ENCODE data around the gene PACSIN2.

Gene PACSIN2

DNA sequence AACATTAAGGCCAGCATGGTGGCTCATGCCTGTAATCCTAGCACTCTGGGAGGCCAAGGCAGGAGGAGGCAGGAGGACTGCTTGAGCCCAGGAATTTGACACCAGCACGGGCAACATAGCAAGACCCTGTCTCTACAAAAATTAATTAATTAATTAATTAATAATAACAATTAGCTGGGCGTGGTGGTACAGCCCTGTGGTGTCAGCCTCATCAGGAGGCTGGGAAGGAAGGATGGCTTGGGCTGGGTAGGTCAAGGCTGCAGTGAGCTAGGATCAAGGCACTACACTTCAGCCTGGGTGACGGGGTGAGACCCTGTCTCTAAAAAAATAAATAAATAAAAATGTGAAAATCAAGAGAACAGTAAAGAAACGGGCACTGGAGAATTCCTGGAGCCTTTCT, 159.2 kb downstream of the PACSIN2 start:
- DNase-seq = no peak

DNA sequence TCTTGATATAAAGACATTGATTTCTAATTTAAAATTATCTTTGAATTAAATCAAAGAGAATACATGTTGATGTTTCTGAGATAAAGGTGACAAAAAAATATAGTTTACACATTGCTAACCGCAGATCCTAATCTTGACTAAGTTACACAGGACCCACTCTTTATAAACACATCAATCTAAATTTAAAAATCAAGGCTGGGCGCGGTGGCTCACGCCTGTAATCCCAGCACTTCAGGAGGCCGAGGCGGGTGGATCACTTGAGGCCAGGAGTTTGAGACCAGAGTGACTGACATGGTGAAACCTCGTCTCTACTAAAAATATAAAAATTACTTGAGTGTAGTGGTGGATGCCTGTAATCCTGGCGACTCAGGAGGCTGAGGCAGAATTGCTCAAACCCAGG, 159.7 kb downstream of the PACSIN2 start:
- DNase-seq = no peak

DNA sequence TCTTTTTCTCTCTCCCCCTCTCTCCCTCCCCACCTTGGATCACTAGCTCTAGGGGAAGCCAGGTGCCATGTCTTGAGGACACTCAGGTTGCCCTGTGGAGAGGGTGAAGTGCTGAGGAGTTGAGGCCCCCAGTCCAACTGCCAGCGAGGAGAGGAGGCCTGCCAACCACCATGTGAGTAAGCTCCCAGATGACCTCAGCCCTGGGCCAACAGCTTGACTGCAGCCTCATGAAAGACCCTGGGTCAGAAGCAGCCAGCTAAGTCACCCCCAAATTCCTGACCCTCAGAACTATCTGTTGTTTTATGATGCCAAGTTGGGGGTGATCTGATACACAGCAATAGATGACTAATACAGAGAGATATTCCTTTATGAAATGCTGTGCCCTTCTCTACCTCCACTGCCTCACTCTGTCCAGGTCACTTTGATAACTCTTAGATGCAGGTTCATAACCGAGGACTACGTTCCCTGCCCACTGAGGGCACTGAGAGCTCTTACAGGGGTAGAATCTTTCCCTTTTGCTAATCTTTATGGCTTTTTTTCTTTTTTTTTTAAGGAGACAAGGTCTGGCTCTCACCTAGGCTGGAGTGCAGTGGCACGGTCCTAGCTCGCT, 165.9 kb downstream of the PACSIN2 start:
- DNase-seq = no peak

DNA sequence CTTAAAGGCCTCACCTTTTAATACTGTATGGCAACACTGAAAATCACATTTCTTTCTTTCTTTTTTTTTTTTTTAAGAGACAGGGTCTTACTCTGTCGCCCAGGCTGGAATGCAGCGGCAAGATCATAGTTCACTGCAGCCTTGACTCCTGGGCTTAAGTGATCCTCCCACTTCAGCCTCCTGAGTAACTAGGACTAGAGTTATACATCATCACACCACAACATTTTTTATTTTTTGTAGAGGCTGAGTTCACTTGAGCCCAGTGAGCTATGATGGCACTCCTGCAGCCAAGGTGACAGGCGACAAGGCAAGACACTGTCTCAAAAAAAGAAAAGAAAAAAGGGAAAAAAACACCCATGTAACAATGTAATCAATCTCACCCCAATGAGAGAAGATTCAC, 167.8 kb downstream of the PACSIN2 start:
- no peak for DNase-seq

DNA sequence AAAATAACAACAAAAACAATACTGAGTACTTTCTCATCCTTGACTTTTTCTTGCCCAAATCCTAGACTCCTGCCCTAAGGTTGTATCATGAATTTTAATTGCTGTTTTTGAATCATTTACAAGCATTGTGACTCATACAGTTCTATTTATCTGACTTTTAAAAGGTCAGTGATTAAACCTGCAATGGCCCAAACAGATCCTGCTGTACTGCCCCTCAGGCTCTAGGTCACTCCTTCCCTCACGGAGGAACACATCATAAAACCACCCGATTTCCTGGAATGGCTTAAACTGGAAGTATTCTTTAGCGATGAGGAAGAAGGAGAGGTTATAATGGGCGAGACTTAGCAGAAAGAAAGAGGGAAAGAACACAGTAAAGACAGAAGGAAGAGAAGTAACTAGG, 170.2 kb downstream of the PACSIN2 start:
- no peak for DNase-seq

DNA sequence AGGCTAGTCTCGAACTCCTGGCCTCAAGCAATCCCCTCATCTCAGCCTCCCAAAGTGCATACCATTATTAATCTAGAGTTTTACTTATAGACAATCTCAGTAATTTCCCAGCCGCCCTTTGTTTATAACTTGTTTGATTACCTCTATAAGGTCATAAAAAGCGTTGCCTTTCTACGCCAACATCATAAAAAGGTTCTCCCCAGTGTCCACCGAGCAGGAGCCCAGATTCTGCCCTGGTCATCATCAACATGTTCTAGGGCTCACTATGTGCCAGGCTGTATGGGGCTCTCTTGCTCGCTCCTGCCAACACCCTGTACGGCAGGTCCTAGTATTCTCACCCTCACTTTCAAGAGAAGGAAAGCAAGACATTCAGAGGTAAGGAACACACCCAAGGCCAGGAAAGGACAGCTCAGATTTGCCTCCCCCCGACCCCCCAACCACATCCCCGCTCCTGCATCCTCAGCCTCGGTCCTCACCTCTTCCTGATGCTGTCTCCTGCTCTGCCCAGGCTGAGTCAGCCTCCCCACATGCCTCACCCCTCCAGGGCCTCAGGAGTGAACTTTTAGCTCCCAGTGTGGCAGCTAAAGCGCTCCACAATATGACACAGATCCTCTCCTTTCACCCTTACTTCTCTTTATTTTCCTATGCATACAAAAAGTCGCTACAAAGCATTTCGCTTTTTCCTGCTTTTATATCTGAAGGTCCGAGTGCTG, 172.1 kb downstream of the PACSIN2 start:
- DNase-seq = no peak

DNA sequence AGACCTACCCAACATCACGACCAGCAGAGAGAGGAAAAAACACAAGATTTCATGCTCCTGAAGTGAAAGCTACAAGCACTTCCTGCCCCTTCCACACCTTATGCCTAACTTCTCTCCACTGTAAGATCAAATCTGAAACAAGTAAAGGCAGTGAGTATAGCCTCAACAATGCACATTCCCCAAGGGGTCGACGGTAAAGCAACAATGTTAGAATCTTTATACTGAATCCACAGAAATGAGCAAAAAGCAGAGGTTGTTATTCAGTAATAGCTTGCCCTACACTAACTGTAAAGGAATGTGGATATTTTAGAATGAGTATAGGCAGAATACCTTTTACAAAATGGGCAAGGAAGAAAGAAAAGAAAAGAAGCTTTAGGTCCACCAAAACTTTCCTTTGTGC, 173.5 kb downstream of the PACSIN2 start:
- DNase-seq = no peak

DNA sequence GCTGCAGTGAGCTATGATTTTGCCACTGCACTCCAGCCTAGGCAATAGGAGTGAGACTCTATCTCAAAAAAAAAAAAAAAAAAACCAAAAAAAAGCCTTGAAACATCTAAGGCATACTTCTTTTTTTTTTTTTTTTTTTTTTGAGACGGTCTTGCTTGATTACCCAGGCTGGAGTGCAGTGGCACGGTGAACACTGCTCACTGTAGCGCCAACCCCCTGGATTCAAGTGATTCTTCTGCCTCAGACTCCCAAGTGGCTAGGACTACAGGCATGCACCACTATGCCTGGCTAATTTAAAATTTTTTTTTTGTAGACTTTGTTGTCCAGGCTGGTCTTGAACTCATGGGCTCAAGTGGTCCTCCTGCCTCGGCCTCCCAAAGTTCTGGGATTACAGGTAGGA, 177.4 kb downstream of the PACSIN2 start:
- DNase-seq = no peak

DNA sequence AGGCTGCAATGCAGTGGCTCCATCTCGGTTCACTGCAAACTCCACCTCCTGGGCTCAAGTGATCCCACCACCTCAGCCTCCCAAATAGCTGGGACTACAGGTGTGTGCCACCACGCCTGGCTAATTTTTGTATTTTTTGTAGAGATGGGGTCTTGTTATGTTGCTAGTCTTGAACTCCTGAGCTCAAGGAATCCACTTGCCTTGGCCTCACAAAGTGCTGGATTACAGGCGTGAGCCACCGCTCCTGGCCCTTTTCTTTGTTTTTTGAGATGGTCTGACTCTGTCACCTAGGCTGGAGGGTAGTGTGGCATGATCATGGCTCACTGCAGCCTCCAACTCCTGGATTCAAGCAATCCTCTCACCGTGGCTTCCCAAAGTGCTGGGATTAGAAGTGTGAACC, 178.9 kb downstream of the PACSIN2 start:
- DNase-seq = no peak

DNA sequence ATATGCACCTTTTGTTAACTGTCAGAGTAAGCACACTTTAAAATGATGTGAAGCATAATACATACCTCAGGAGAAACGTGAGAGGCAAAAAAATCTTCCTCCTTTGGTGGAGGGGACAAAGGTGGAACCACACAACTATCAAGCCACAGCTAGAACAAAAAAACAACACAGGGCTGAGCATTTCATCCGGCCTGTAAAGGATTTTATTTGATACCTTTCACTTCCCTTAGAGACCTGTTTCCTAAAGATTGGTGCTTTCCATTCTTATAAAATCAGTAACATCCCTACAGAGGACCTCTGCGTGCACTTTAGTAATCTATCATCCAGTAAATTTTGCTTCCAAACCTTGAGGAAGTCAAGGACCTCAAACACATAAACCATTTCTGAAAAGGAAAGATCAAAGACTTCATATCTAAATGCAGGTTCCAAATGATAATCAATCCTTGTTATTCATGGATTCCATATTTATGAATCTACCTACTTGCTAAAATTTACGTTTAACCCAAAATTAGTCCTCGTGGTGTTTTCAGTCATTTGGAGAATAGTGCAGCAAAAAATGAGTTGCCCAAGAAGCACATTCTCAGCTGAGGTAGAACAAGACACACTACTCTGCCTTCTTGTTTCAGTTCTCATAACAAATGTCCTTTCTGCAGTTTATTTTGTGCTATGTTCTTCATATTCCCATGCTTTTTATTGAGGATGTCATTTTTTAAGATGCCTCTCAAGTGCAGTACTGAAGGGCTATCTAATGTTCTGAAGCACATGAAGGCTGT, 180.6 kb downstream of the PACSIN2 start:
- no peak for DNase-seq

DNA sequence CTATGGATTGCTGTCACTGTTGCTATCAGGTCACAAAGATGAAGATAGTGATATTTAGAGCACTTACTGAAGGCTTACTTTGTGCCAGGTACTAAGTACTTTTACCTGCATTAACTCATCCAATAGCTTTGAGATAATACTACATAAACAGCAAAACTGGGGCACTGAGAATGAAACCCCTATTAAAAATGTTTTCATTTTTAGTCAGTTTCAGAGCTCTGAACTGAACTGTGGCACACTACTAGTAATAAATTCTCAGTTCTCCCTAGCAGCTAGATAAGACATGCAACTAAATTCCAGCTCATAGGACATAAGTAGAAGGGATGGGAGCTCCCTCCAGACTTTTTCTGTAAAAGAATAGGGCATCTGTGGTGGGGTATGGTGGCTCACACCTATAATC, 181.8 kb downstream of the PACSIN2 start:
- no peak for DNase-seq

DNA sequence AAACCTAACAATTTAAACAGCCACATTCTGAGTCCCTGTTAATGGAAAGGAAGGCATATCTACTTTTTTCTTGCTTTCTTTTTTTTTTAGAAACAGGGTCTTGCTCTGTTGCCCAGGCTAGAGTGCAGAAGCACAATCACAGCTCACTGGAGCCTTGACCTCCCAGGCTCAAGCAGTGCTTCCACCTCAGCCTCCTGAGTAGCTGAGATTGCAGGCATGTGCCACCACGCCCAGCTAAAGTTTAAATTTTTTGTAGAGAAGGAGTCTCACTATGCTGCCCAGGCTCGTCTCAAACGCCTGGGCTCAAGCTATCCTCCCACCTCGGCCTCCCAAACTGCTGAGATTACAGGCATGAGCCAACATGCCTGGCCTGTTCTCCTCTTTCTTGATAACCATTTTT, 183.2 kb downstream of the PACSIN2 start:
- no peak for DNase-seq

DNA sequence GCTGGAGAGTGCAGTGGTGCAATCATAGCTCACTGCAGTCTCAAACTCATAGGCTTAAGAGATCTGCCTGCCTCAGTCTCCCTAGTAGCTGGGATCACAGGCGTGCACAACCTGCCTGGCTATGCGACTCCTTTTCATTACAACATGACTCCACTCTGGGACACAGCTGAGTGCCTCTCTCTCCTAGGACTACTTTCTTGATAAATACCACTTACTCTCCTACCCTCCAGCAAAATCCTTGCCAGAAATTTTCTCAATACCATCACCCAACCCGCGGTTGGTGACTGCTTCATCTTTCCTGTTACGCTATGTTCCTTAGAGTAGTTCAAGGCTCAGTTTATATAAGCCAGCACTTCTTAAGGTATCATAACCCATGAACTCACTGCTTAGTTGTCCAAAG, 184.8 kb downstream of the PACSIN2 start:
- no peak for DNase-seq

DNA sequence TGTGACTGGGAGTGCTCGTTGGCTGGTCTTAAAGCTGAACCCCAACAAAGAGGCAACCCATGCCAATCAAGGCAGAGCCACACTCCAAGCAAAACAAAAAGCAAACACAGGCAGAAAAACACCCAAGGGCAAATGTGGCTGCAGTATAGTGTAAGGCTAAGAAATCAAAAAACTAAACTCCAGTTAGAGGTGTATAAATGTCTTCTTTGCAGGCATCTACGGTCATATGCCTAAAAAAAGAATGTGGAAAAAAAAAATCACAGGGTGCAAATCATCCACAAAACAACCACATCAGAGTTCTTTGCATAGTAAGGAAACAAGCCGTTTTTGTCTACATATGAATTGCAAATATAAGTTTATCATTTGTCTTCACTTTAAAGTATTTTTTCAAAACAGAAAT, 185.6 kb downstream of the PACSIN2 start:
- no peak for DNase-seq

DNA sequence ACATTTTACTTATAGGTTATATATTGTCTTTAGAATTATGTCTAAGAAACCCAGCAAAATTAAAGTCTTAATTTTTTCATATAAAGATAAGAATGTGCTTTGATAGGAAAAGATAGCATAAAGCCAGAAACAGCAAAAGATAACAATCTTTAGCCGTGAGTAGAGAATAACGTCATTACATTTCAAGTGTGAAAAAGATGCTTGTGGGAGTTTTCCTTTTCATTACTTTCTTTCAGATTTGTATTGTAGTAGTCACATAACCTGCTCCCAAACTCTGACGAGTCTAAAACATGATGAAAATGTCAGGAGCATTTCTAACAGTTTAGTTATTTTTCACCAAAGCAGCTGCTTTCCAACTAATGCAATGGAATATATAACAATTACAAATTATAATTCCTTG, 189.2 kb downstream of the PACSIN2 start:
- no peak for DNase-seq

DNA sequence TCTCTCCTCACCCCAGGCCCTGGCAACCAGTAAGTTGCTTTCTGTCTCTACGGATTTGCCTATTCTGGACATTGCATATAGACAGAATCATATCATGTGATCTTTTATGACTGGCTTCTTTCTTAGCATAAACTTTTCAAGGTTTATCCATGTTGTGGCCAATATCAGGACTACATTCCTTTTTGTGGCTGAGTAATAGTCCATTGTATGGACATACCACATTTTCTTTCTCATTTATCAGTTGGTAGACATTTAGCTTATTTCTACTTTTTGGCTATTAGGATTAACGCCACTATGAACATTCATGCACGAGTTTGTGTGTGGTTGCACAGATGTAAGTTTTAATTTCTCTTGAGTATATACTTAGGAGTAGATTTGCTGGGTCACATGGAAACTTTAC, 193.6 kb downstream of the PACSIN2 start:
- no peak for DNase-seq

DNA sequence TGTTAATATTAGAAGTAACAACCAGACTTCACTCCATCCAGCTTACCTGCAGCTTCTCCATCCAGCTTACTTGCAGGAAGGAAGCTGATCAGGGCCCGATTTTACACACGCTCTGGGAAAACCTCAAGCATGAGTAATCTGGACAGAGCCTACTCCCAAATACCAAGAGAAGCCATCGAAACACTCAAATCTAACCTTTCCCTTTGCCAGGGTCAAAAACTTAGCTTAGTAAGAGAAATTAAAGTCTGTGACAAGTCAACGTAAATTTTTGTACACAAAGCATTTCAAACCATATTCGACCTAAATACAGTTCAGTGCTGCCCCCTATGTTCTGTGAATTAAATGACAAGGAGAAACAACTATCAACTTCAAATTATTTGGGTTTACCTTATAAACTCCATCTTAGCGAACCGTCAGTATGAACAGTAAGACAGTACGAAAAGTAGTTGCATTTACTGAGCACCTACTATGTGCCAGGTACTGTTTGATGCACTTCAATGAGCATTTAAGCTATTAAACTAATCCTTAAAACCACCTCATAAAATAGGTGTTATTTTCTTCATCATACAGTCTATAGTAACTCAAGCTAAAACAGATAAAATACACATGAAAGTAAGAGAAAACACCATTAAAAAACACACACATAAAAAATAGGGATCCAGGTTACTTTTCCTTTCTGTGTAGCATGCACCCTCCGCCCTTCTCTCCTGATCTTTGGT, 194.7 kb downstream of the PACSIN2 start:
- no peak for DNase-seq
